ENCODE measurements around the gene STON1. TPM values are rescaled to one million over a fixed set of nuclear protein-coding genes. Genes with fewer than 3 reads are reported as not detected.

STON1 gene
- total RNA-seq, 3 donors from 2014 or later, result 21.7 to 45.6 (median 35.1) TPM

DNA sequence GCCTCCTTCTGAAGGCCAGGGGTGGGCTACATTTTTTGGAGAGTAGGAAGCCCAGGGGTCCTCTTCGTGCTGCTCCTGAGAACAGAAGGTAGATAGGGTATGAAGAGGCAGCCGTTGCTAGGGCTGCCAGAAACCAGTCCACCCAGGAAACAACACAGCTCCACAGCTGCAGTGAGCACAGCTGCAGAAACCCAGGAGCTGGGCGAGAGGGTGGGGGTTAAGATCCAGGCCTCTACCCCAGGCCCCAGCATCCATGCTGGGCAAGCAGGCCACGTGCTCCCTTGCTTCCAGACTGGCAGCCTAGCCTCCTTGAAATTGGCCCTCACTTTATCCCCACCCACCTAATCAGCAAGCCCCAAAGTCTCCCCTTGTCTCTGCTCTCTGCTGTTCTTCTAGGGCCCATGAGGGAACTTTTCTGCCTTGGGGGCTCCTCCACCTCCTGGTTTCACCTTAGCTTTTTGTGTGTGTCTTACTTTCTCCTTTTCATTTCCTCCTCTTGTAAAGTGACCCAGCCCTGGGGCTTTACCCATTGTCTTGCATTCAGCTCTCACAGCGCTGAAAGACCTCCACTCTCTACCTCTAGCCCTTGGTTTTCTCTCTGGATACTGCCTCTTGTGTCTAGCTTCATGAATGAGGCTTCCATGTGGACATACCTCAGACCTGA, 30.7 kb downstream of the STON1 start:
- Histone ChIP-seq H3K27me3 (no peaks in the 10 kb centered on the region), H3K36me3 (no peaks in the 10 kb centered on the region), H3K9me3 (no peaks in the 10 kb centered on the region), H3K27ac (no peak overlapping the region), H3K4me3 (no peak overlapping the region), H3K4me1 (no peaks in the 10 kb centered on the region)
- TF ChIP-seq POLR2A (IDR thresholded peaks at IDR 0.05), result no peak
- intact Hi-C loops (cut with DNase I; ENCODE audit: low total_unique reads), result no loop called here
- no peak for DNase-seq (ENCODE audit: low spot score in 2 of 2)

- H3K4me3 ChIP-seq, result no peak overlapping the region
- H3K4me1 ChIP-seq, result no peaks in the 10 kb centered on the region
- H3K36me3 ChIP-seq, result no peaks in the 10 kb centered on the region
- H3K27me3 ChIP-seq, result no peaks in the 10 kb centered on the region
- no peak for DNase-seq (ENCODE audit: low spot score in 2 of 2)
- H3K9me3 ChIP-seq, result no peaks in the 10 kb centered on the region
- intact Hi-C loops (cut with DNase I; ENCODE audit: low total_unique reads), result no loop called here
- H3K27ac ChIP-seq, result no peak overlapping the region
- no peak for TF ChIP-seq CTCF (IDR thresholded peaks at IDR 0.05)
- no peak for TF ChIP-seq POLR2A (IDR thresholded peaks at IDR 0.05)
- TF ChIP-seq POLR2AphosphoS5 (IDR thresholded peaks at IDR 0.05), result no peak
Observed at GRCh38 chr2:48562281-48562680, 32.3 kb downstream of the STON1 start.

GRCh38 chr2:48566592-48567310, 36.8 kb downstream of the STON1 start:
- H3K4me3 ChIP-seq, result no peak overlapping the region
- intact Hi-C loops (cut with DNase I; ENCODE audit: low total_unique reads), result no loop called here
- TF ChIP-seq POLR2A (IDR thresholded peaks at IDR 0.05) (no peak), POLR2AphosphoS5 (IDR thresholded peaks at IDR 0.05) (no peak), CTCF (IDR thresholded peaks at IDR 0.05) (peak in 2 of 3 donors; percentile 14 to 31)
- no peak for DNase-seq (ENCODE audit: low spot score in 2 of 2)
- H3K27ac ChIP-seq, result no peak overlapping the region
- H3K27me3 ChIP-seq, result no peaks in the 10 kb centered on the region
- H3K4me1 ChIP-seq, result no peaks in the 10 kb centered on the region
- no peaks in the 10 kb centered on the region for H3K9me3 ChIP-seq
- no peaks in the 10 kb centered on the region for H3K36me3 ChIP-seq

GRCh38 chr2:48567671-48568070, 37.7 kb downstream of the STON1 start:
- peak overlapping the region in 1 of 2 donors; percentile 77 for H3K27ac ChIP-seq
- intact Hi-C loops (cut with DNase I; ENCODE audit: low total_unique reads), result no loop called here
- no peak for DNase-seq (ENCODE audit: low spot score in 2 of 2)
- no peaks in the 10 kb centered on the region for H3K4me1 ChIP-seq
- H3K36me3 ChIP-seq, result no peaks in the 10 kb centered on the region
- H3K27me3 ChIP-seq, result no peaks in the 10 kb centered on the region
- no peak overlapping the region for H3K4me3 ChIP-seq
- TF ChIP-seq POLR2A (IDR thresholded peaks at IDR 0.05) (no peak), POLR2AphosphoS5 (IDR thresholded peaks at IDR 0.05) (no peak), CTCF (IDR thresholded peaks at IDR 0.05) (no peak)
- no peaks in the 10 kb centered on the region for H3K9me3 ChIP-seq

- no peak for TF ChIP-seq CTCF (IDR thresholded peaks at IDR 0.05)
- TF ChIP-seq POLR2A (IDR thresholded peaks at IDR 0.05), result no peak
- no peak for TF ChIP-seq POLR2AphosphoS5 (IDR thresholded peaks at IDR 0.05)
- Histone ChIP-seq H3K9me3 (no peaks in the 10 kb centered on the region), H3K36me3 (no peaks in the 10 kb centered on the region), H3K4me1 (no peaks in the 10 kb centered on the region), H3K27me3 (no peaks in the 10 kb centered on the region), H3K4me3 (peak overlapping the region in 1 of 3 donors; percentile 41), H3K27ac (peak overlapping the region in 1 of 2 donors; percentile 77)
- intact Hi-C loops (cut with DNase I; ENCODE audit: low total_unique reads), result no loop called here
- no peak for DNase-seq (ENCODE audit: low spot score in 2 of 2)
Observed at GRCh38 chr2:48568547-48568946, 38.6 kb downstream of the STON1 start.

All from breast epithelium (tissue), 4 donors.